ENCODE measurements around the gene PRDM16.

Gene PRDM16

DNA sequence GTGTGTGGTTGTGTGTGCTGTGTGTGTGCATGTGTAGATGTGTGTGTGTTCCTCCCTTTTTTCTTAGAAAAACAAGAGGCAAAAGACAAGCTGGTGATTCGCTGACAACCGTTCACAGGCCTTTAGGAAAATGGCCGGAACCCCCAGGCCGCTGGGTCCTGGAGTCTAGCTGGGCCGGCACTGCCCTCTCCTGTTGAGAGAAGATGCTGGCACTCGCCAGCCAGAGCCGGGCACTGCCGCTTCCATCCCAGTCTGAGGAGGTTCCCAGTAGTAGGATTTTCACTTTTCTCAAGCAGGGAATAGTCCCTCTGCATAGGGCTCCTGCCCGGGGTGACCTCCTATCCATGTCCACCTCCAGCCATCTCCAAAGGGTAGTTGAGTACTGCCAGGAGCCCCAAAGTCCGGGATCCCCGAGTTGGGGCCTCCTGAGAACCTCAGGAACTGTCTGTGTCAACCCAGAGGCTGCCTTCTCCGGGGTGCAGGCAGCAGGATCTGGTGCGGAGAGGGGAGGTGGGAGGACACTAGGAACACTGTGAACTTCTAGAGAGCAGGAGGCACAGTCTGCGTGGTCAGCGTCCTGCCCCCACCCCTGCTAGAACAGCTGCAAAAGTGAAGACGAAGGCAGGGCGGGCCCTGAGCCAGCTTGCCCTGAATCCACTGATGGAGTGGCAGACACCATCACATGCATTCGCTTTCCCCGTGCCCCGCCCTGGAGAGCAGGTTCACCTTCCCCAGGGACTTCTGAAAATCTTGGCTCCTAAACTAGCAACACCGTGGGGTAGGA lies 341.3 kb downstream of the PRDM16 start:
- DNase-seq: no peak

DNA sequence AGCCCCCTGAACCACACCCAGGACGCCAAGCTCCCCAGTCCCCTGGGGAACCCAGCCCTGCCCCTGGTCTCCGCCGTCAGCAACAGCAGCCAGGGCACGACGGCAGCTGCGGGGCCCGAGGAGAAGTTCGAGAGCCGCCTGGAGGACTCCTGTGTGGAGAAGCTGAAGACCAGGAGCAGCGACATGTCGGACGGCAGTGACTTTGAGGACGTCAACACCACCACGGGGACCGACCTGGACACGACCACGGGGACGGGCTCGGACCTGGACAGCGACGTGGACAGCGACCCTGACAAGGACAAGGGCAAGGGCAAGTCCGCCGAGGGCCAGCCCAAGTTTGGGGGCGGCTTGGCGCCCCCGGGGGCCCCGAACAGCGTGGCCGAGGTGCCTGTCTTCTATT lies 342.8 kb downstream of the PRDM16 start:
- no peak for DNase-seq

DNA sequence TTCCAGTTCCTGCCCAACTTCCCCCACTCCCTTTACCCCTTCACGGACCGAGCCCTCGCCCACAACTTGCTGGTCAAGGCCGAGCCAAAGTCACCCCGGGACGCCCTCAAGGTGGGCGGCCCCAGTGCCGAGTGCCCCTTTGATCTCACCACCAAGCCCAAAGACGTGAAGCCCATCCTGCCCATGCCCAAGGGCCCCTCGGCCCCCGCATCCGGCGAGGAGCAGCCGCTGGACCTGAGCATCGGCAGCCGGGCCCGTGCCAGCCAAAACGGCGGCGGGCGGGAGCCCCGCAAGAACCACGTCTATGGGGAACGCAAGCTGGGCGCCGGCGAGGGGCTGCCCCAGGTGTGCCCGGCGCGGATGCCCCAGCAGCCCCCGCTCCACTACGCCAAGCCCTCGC lies 343.4 kb downstream of the PRDM16 start:
- no peak for DNase-seq

- DNase-seq: no peak
Measured at GRCh38 chr1:3413975-3414710, 345.1 kb downstream of the PRDM16 start.

DNA sequence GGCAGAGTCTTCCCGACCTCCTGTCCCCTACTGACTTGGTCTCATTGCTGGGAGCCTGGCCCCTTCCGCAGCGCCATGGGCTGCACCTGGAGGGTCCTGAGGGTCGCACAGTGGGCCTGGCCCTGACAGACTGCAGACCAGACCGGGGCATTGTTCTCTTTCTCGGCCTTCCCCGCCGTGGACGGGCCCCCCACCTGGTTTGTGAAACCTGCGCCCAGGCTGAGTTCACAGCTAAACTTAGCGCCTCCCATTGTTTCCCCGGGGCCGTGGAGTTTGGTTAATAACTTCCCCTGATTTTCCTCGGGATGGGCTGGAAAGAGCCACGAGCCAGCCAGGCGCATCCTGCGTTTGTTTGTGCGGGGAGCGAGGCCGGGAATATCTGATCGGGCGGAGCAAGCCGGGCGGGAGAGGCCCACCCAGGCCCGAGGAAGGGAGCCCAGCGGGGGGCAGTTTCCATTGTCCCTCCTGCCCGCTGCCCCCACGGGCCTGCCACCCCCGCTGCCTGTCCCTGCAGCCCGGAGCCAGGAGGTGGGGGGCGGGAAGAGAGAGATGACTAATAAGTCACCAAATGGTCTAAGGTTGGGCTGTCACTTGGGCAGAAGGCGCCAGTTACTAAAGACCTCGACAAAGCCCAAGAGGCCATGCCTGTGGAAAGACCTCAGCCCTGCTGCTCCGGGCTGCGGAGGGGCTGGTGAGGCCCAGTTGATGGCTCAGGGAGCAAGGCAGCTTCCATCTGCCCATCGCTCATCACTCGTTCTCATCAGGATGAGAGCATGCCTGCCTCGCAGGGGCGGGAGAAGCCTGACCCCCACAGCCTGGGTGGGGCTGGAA lies 346.5 kb downstream of the PRDM16 start:
- no peak for DNase-seq

GRCh38 chr1:3417082-3417739 lies 348.2 kb downstream of the PRDM16 start:
- no peak for DNase-seq

DNA sequence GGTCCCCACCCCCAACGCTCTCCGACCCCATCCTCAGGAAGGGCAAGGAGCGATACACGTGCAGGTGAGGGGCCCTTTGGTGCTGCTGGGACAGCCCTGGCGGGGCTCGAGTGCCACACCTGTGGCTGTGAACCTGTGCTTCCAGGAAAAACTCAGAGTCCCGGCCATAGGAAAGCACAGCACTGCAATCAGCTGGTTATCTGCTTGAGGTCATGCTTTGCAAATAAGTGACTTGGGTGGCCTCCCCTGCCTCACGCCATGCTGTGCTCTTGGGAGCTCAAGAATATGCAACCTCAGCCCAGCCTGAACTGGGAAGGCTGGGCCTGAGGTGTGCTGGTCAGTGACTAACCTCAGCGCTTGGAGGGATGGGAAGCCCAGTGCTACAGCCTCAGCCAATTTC lies 348.9 kb downstream of the PRDM16 start:
- no peak for DNase-seq

DNA sequence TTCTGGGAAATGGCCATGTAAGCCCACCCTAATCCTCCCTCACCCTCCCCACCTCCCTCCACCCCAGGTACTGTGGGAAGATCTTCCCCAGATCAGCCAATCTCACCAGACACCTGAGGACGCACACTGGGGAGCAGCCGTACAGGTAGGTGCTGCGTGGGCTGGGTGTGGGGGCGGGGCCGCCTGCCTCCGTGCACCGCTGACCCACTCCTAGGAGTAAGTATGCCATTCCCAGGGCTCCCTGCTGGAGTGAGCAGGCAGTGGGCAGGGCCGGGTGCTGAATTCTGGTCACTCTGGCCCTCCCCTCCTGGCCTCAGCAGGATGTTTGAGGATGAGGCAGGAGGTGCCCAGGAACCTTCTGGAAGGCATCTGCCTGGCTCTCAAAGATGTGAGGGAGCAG lies 349.6 kb downstream of the PRDM16 start:
- DNase-seq: no peak

- DNase-seq: no peak
Measured at GRCh38 chr1:3419415-3420204, 350.6 kb downstream of the PRDM16 start.

DNA sequence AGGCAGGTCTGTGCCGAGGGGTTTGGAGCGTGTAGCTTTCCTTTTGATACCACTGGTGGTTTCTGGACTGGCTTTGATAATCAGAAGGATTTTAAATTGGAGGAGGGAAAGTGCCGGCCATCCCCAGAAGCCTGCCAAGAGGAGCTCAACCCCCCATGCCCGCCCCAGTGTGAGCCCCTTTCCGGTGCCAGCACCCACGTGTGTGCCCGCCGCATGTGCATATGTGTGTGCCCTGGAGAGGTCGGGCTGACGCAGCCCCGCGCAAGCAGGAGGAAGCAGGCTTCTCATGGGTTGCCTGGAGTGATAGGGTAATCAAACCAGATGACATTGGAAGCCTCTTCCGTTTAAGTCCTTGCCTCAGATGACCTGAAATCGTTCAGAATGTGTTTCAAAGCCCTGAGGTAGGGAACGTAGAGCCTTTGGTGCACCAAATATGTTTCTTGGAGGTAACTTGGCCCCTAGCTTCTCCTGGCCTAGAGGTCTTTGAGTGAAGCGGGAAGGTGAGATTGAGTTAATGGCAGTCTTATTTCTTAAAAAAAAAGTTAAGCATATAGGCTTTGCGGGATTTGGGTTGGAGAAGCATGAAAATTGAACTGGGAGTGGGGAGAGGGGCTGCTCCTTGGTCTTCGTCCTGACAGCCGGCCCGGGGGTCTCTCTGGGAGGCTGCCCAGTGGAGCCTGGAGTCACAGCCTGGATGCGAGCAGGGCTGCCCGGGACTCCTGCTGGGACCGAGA lies 351.4 kb downstream of the PRDM16 start:
- DNase-seq: no peak

- no peak for DNase-seq
Measured at GRCh38 chr1:3422638-3423037, 353.6 kb downstream of the PRDM16 start.

GRCh38 chr1:3423245-3423829 lies 354.3 kb downstream of the PRDM16 start:
- DNase-seq: no peak

GRCh38 chr1:3423896-3424611 lies 355.1 kb downstream of the PRDM16 start:
- DNase-seq: no peak

- no peak for DNase-seq
Measured at GRCh38 chr1:3425486-3426215, 356.6 kb downstream of the PRDM16 start.

DNA sequence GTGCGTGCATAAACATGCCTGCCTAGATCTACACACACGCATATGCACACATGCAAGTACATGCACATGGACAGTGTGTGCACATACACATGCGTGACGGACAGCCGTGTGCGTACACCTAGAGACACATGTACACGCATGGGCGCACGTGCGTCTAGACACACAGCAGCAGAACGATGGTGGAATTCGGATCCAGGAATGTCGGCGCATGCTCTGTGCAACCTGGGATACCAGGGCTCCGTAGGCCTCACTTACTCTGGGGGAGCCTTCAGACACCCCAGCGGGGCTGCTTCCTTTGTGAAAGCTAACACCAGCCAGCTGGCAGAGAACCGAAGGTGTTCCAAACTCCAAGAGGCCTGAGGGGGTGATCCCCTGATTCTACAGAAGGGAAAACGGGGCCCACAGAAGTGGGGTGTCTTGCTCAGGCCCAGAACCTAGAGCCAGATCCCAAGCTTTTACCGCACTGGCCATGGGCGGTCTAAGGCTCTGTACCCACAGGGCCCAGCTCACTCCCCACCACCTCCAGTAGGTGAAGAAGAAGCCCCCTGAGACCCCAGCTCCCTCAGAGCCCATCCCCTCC lies 358.0 kb downstream of the PRDM16 start:
- DNase-seq: no peak

DNA sequence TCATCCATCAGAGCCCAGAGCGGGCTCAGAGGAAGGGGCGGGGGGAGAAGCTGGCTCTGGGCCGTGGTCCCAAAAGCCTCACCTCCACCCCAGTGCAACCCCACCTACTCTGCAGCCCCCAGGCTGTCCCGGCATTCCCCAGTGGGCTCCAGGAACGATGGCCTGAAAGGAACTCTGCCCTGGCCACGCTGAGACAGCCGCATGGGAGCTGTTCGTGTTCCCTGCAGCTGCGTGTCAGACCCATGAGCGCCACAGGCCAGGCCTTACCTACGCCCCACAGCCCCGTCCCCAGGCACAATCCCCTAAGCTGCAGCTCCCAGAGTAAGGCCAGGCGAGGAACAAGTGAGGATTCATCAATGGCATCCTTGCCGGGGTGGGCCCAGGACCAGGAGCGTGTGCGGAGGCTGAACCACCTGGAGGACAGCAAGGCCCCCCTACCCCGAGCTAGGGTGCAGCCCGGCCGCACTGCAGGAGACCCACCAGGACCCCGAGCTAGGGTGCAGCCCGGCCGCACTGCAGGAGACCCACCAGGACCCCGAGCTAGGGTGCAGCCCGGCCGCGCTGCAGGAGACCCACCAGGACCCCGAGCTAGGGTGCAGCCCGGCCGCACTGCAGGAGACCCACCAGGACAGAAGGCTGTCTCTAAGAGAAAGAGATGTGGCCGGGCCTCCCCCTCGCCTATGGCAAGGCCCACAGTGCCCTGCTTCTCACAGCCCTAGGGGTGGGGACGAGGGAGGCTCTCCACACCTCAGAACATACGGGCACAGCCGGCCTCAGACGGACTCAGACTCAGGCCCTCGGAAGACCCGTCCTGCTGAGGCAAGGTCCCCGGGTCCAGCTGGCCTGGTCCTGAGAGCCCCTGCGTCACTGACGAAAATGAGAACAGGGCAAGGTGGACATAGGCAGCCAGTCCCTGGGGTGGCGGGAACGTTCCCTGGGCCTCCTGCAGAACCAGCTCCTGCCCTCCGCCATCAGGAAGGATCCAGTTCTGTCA lies 359.0 kb downstream of the PRDM16 start:
- no peak for DNase-seq

GRCh38 chr1:3428899-3429298 lies 359.9 kb downstream of the PRDM16 start:
- DNase-seq: no peak

DNA sequence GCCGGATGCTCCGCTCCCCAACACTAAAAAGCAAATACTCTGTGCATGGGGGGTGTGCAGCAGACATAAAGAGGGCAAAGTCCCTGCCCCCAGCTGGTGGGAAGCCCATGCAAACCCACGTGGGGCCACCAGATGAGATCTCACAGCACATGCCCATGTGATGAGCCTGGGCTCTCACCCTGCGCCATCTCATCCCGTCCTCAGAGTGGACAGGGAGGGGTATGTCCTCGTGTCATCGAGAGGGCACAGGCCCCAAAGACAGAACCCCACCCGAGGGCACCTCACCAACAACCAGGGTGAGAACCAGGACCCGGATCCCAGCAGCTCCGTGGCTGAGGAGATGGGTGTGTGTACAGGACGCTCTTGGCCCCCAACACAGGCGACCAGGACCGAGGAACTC lies 360.3 kb downstream of the PRDM16 start:
- no peak for DNase-seq
